ENCODE measurements around the gene TEDC1.

- TF ChIP-seq EZH2 (IDR thresholded peaks at IDR 0.05; ENCODE audit: insufficient read depth, poor library complexity, severe bottlenecking) (no peak), EZH2phosphoT487 (IDR thresholded peaks at IDR 0.05; ENCODE audit: insufficient read depth, low read depth) (no peak)
Measured at GRCh38 chr14:105529569-105530284, 38.7 kb downstream of the TEDC1 start.
